ENCODE results near the gene IFNG.

The IFNG gene

GRCh38 chr12:68135520-68135919, 24.0 kb downstream of the IFNG start:
- peaks cover 17% of the 10 kb centered on the region for H3K27me3 ChIP-seq (ENCODE audit: control insufficient read depth, insufficient read depth, low read length)
- no peak overlapping the region for H3K4me3 ChIP-seq (ENCODE audit: low read length)

GRCh38 chr12:68131867-68132414, 27.6 kb downstream of the IFNG start:
- no peaks in the 10 kb centered on the region for H3K4me1 ChIP-seq (ENCODE audit: control insufficient read depth, insufficient read depth, low read length)
- H3K9me3 ChIP-seq (replicated peaks; ENCODE audit: low read length) = no peaks in the 10 kb centered on the region
- H3K27me3 ChIP-seq (ENCODE audit: control insufficient read depth, insufficient read depth, low read length) = peaks cover 6% of the 10 kb centered on the region
- no peak overlapping the region for H3K4me3 ChIP-seq (ENCODE audit: low read length)
- H3K36me3 ChIP-seq (ENCODE audit: insufficient read depth, low read length) = no peaks in the 10 kb centered on the region
- H3K4me2 ChIP-seq (ENCODE audit: low read length) = no peak overlapping the region
- no peak overlapping the region for H3K9ac ChIP-seq (ENCODE audit: low read depth, low read length)

More at GRCh38 chr12:68135520-68135919, 24.0 kb downstream of the IFNG start:
- Histone ChIP-seq H3K4me2 (ENCODE audit: low read length) (no peak overlapping the region), H3K9me3 (replicated peaks; ENCODE audit: low read length) (no peaks in the 10 kb centered on the region), H3K4me1 (ENCODE audit: control insufficient read depth, insufficient read depth, low read length) (no peaks in the 10 kb centered on the region), H3K36me3 (ENCODE audit: insufficient read depth, low read length) (no peaks in the 10 kb centered on the region), H3K9ac (ENCODE audit: low read depth, low read length) (no peak overlapping the region)

- Histone ChIP-seq H3K9ac (ENCODE audit: low read depth, low read length) (no peak overlapping the region), H3K27me3 (ENCODE audit: control insufficient read depth, insufficient read depth, low read length) (no peaks in the 10 kb centered on the region)
Measured at GRCh38 chr12:68129979-68130378, 29.6 kb downstream of the IFNG start.

GRCh38 chr12:68122236-68122920, 37.2 kb downstream of the IFNG start:
- Histone ChIP-seq H3K4me2 (ENCODE audit: low read length) (no peak overlapping the region), H3K9ac (ENCODE audit: low read depth, low read length) (no peak overlapping the region), H3K4me1 (ENCODE audit: control insufficient read depth, insufficient read depth, low read length) (peaks cover 5% of the 10 kb centered on the region), H3K36me3 (ENCODE audit: insufficient read depth, low read length) (no peaks in the 10 kb centered on the region), H3K9me3 (replicated peaks; ENCODE audit: low read length) (no peaks in the 10 kb centered on the region), H3K27me3 (ENCODE audit: control insufficient read depth, insufficient read depth, low read length) (no peaks in the 10 kb centered on the region), H3K4me3 (ENCODE audit: low read length) (no peak overlapping the region)

More at GRCh38 chr12:68129979-68130378, 29.6 kb downstream of the IFNG start:
- Histone ChIP-seq H3K4me2 (ENCODE audit: low read length) (no peak overlapping the region), H3K36me3 (ENCODE audit: insufficient read depth, low read length) (no peaks in the 10 kb centered on the region), H3K4me1 (ENCODE audit: control insufficient read depth, insufficient read depth, low read length) (no peaks in the 10 kb centered on the region), H3K9me3 (replicated peaks; ENCODE audit: low read length) (no peaks in the 10 kb centered on the region), H3K4me3 (ENCODE audit: low read length) (no peak overlapping the region)

- Histone ChIP-seq H3K9me3 (replicated peaks; ENCODE audit: low read length) (no peaks in the 10 kb centered on the region), H3K36me3 (ENCODE audit: insufficient read depth, low read length) (no peaks in the 10 kb centered on the region), H3K4me2 (ENCODE audit: low read length) (no peak overlapping the region), H3K9ac (ENCODE audit: low read depth, low read length) (no peak overlapping the region), H3K4me1 (ENCODE audit: control insufficient read depth, insufficient read depth, low read length) (peaks cover 5% of the 10 kb centered on the region), H3K4me3 (ENCODE audit: low read length) (no peak overlapping the region), H3K27me3 (ENCODE audit: control insufficient read depth, insufficient read depth, low read length) (no peaks in the 10 kb centered on the region)
Measured at GRCh38 chr12:68121143-68121542, 38.4 kb downstream of the IFNG start.

- Histone ChIP-seq H3K4me1 (ENCODE audit: control insufficient read depth, insufficient read depth, low read length) (peaks cover 5% of the 10 kb centered on the region), H3K27me3 (ENCODE audit: control insufficient read depth, insufficient read depth, low read length) (no peaks in the 10 kb centered on the region), H3K9me3 (replicated peaks; ENCODE audit: low read length) (no peaks in the 10 kb centered on the region), H3K4me3 (ENCODE audit: low read length) (no peak overlapping the region), H3K4me2 (ENCODE audit: low read length) (no peak overlapping the region), H3K36me3 (ENCODE audit: insufficient read depth, low read length) (no peaks in the 10 kb centered on the region), H3K9ac (ENCODE audit: low read depth, low read length) (no peak overlapping the region)
Measured at GRCh38 chr12:68119724-68120211, 39.8 kb downstream of the IFNG start.

GRCh38 chr12:68119250-68119649, 40.3 kb downstream of the IFNG start:
- no peaks in the 10 kb centered on the region for H3K9me3 ChIP-seq (replicated peaks; ENCODE audit: low read length)
- no peak overlapping the region for H3K9ac ChIP-seq (ENCODE audit: low read depth, low read length)
- no peaks in the 10 kb centered on the region for H3K27me3 ChIP-seq (ENCODE audit: control insufficient read depth, insufficient read depth, low read length)
- H3K36me3 ChIP-seq (ENCODE audit: insufficient read depth, low read length) = no peaks in the 10 kb centered on the region
- no peak overlapping the region for H3K4me3 ChIP-seq (ENCODE audit: low read length)
- H3K4me2 ChIP-seq (ENCODE audit: low read length) = no peak overlapping the region
- peaks cover 5% of the 10 kb centered on the region for H3K4me1 ChIP-seq (ENCODE audit: control insufficient read depth, insufficient read depth, low read length)

- Histone ChIP-seq H3K4me2 (ENCODE audit: low read length) (no peak overlapping the region), H3K4me1 (ENCODE audit: control insufficient read depth, insufficient read depth, low read length) (peaks cover 5% of the 10 kb centered on the region), H3K9ac (ENCODE audit: low read depth, low read length) (no peak overlapping the region), H3K36me3 (ENCODE audit: insufficient read depth, low read length) (no peaks in the 10 kb centered on the region), H3K4me3 (ENCODE audit: low read length) (no peak overlapping the region), H3K9me3 (replicated peaks; ENCODE audit: low read length) (no peaks in the 10 kb centered on the region), H3K27me3 (ENCODE audit: control insufficient read depth, insufficient read depth, low read length) (no peaks in the 10 kb centered on the region)
Measured at GRCh38 chr12:68118096-68118755, 41.3 kb downstream of the IFNG start.

GRCh38 chr12:68117661-68118060, 41.9 kb downstream of the IFNG start:
- no peaks in the 10 kb centered on the region for H3K27me3 ChIP-seq (ENCODE audit: control insufficient read depth, insufficient read depth, low read length)
- no peak overlapping the region for H3K4me2 ChIP-seq (ENCODE audit: low read length)
- peaks cover 5% of the 10 kb centered on the region for H3K4me1 ChIP-seq (ENCODE audit: control insufficient read depth, insufficient read depth, low read length)
- H3K9me3 ChIP-seq (replicated peaks; ENCODE audit: low read length) = no peaks in the 10 kb centered on the region
- no peak overlapping the region for H3K4me3 ChIP-seq (ENCODE audit: low read length)
- H3K9ac ChIP-seq (ENCODE audit: low read depth, low read length) = no peak overlapping the region
- H3K36me3 ChIP-seq (ENCODE audit: insufficient read depth, low read length) = no peaks in the 10 kb centered on the region

- Histone ChIP-seq H3K27me3 (ENCODE audit: control insufficient read depth, insufficient read depth, low read length) (no peaks in the 10 kb centered on the region), H3K36me3 (ENCODE audit: insufficient read depth, low read length) (no peaks in the 10 kb centered on the region), H3K4me2 (ENCODE audit: low read length) (no peak overlapping the region), H3K4me1 (ENCODE audit: control insufficient read depth, insufficient read depth, low read length) (no peaks in the 10 kb centered on the region), H3K9me3 (replicated peaks; ENCODE audit: low read length) (no peaks in the 10 kb centered on the region), H3K9ac (ENCODE audit: low read depth, low read length) (no peak overlapping the region), H3K4me3 (ENCODE audit: low read length) (no peak overlapping the region)
Measured at GRCh38 chr12:68115281-68115680, 44.3 kb downstream of the IFNG start.

- H3K4me1 ChIP-seq (ENCODE audit: control insufficient read depth, insufficient read depth, low read length) = no peaks in the 10 kb centered on the region
- H3K9me3 ChIP-seq (replicated peaks; ENCODE audit: low read length) = no peaks in the 10 kb centered on the region
- no peaks in the 10 kb centered on the region for H3K27me3 ChIP-seq (ENCODE audit: control insufficient read depth, insufficient read depth, low read length)
- H3K4me2 ChIP-seq (ENCODE audit: low read length) = no peak overlapping the region
- H3K36me3 ChIP-seq (ENCODE audit: insufficient read depth, low read length) = no peaks in the 10 kb centered on the region
- no peak overlapping the region for H3K4me3 ChIP-seq (ENCODE audit: low read length)
- no peak overlapping the region for H3K9ac ChIP-seq (ENCODE audit: low read depth, low read length)
Measured at GRCh38 chr12:68114606-68115005, 44.9 kb downstream of the IFNG start.

All from skeletal muscle satellite cell (primary cell).